Caco-2 (cell line): ENCODE measurements around the gene ARG2. TPM values are rescaled to one million over a fixed set of nuclear protein-coding genes. Genes with fewer than 3 reads are reported as not detected.
A peak's percentile ranks its signal among the peaks of the same experiment; 100 is the strongest.

Source experiments
- BruUV-seq: library from RNA; stranded (reverse); fragments of 400-500 nt; replicated peaks from 2 replicates; lab custom pipeline; 2021; lab: Mats Ljungman, UMichigan
- CTCF ChIA-PET: fragments of 300-600 bp; sonication (Branson Sonifier 250); formaldehyde crosslinking; loops from one replicate; lab custom pipeline; 2022; ENCODE audit warnings: antibody characterized with exemption; lab: Charles Lee
- POLR2A ChIA-PET: fragments of 300-600 bp; sonication (Branson Sonifier 250); formaldehyde crosslinking; loops from one replicate; lab custom pipeline; 2022; ENCODE audit warnings: antibody characterized with exemption; lab: Charles Lee
- DNase-seq, 2 experiments: peaks; one replicate each; pipeline versions ENCODE4 v3.0.0 to v3.0.0-alpha.2; 2020 to 2022
- H3K27me3 ChIP-seq: replicated peaks from 2 replicates; pipeline ENCODE4 v1.6.0; 2011; ENCODE audit warnings: low read length; ENCODE audit not compliant: control insufficient read depth, insufficient read depth
- H3K36me3 ChIP-seq: 2 replicates; pipeline ENCODE4 v1.5.1; 2011; ENCODE audit warnings: low read length; ENCODE audit not compliant: control insufficient read depth, insufficient read depth
- H3K4me1 ChIP-seq: fragments of 250-450 bp; sonication (Bioruptor Pico); 2 replicates; pipeline ENCODE4 v1.5.1; 2020; ENCODE audit warnings: mild to moderate bottlenecking
- H3K4me3 ChIP-seq: 2 replicates; pipeline ENCODE4 v1.5.1; 2011; ENCODE audit warnings: low read depth, mild to moderate bottlenecking, control low read depth, low read length
- H3K9me3 ChIP-seq: fragments of 250-450 bp; sonication (Bioruptor Pico); 2 replicates; pipeline ENCODE4 v1.5.1; 2020; ENCODE audit warnings: mild to moderate bottlenecking, moderate library complexity
- H3K27ac Mint-ChIP-seq: one replicate; pipeline ENCODE4 v1.8.0; 2022; ENCODE audit warnings: mixed read lengths; ENCODE audit not compliant: unreplicated experiment
- H3K27me3 Mint-ChIP-seq: one replicate; pipeline ENCODE4 v1.8.0; 2022; ENCODE audit warnings: mixed read lengths; ENCODE audit not compliant: insufficient read depth, unreplicated experiment
- H3K36me3 Mint-ChIP-seq: one replicate; pipeline ENCODE4 v1.8.0; 2022; ENCODE audit warnings: mild to moderate bottlenecking, mixed read lengths; ENCODE audit not compliant: insufficient read depth, unreplicated experiment
- H3K4me1 Mint-ChIP-seq: one replicate; pipeline ENCODE4 v1.8.0; 2022; ENCODE audit warnings: low read depth, mixed read lengths; ENCODE audit not compliant: unreplicated experiment
- H3K4me3 Mint-ChIP-seq: one replicate; pipeline ENCODE4 v1.8.0; 2022; ENCODE audit warnings: mild to moderate bottlenecking, moderate library complexity, mixed read lengths; ENCODE audit not compliant: unreplicated experiment
- H3K9me3 Mint-ChIP-seq: one replicate; pipeline ENCODE4 v1.8.0; 2022; ENCODE audit warnings: mixed read lengths; ENCODE audit not compliant: unreplicated experiment
- CTCF ChIP-seq, 2 experiments: fragments of 200-600 bp in 1 of 2; IDR thresholded peaks; 1 replicate in 1 of 2; 2 replicates in 1 of 2; pipeline versions ENCODE4 v1.5.1 to v1.8.0; 2011 to 2022; ENCODE audit warnings: antibody characterized with exemption in 1 of 2, control low read depth in 1 of 2, inconsistent platforms in 1 of 2, low read depth in 1 of 2, low read length in 1 of 2, mild to moderate bottlenecking in 1 of 2, moderate library complexity in 1 of 2; ENCODE audit not compliant: insufficient read depth in 1 of 2, severe bottlenecking in 1 of 2, unreplicated experiment in 1 of 2
- intact Hi-C: fragments of 100-400 bp; cut with micrococcal nuclease; formaldehyde crosslinking; loops from one replicate; pipeline ENCODE4 v1.10.0; 2022; ENCODE audit not compliant: unreplicated experiment
- total RNA-seq: library from RNA; stranded (reverse); gene quantifications from 2 replicates; pipeline ENCODE4 v1.2.3, GENCODE V29; 2022

Gene ARG2
- total RNA-seq, 1 experiment from 2014 or later = 22.6 TPM

- no peaks in the 10 kb centered on the region for H3K4me1 Mint-ChIP-seq
- intact Hi-C loops = loop anchor here (1.0 to 5.0 kb wide), 5 partner anchors 16 to 183 kb away; partner anchors contain the start of genes ARG2 and PIGH
- H3K4me1 ChIP-seq = peaks cover 13% of the 10 kb centered on the region
- H3K4me3 Mint-ChIP-seq = no peak overlapping the region
- no peaks in the 10 kb centered on the region for H3K9me3 Mint-ChIP-seq
- peaks cover 20% of the 10 kb centered on the region for H3K36me3 Mint-ChIP-seq
- no TSS peak for BruUV-seq
- H3K27me3 ChIP-seq = no peaks in the 10 kb centered on the region
- no peak overlapping the region for H3K27ac Mint-ChIP-seq
- DNase-seq = peak; percentile 62 to 73
- H3K4me3 ChIP-seq = no peak overlapping the region
- H3K27me3 Mint-ChIP-seq = no peaks in the 10 kb centered on the region
- POLR2A ChIA-PET = interaction anchor here (1.2 kb wide), 1 partner anchor 16 kb away, joined by 3 read pairs; the partner anchor contains the start of gene PIGH
- H3K36me3 ChIP-seq = peaks cover 2% of the 10 kb centered on the region
- TF ChIP-seq CTCF (IDR thresholded peaks at IDR 0.05; ENCODE audit: insufficient read depth in 1 of 2, low read depth in 1 of 2, low read length in 1 of 2, severe bottlenecking in 1 of 2, unreplicated experiment in 1 of 2) = peak; percentile 78 to 82
- H3K9me3 ChIP-seq = no peaks in the 10 kb centered on the region
- CTCF ChIA-PET = interaction anchor here (0.7 to 2.3 kb wide), 8 partner anchors 13 to 120 kb away, joined by 3 to 30 read pairs (median 8); partner anchors contain the start of genes PIGH and RDH11
These were observed 35.7 kb upstream of the ARG2 start for GRCh38 chr14:67583711-67584644.

- ChIA-PET CTCF (interaction anchor here (1.6 to 2.3 kb wide), 4 partner anchors 14 to 119 kb away, joined by 9 to 30 read pairs (median 11); partner anchors contain the start of gene PIGH), POLR2A (interaction anchor here (1.2 kb wide), 1 partner anchor 15 kb away, joined by 3 read pairs; the partner anchor contains the start of gene PIGH)
These were observed 34.7 kb upstream of the ARG2 start for GRCh38 chr14:67584978-67585377.

More at GRCh38 chr14:67584978-67585377, 34.7 kb upstream of the ARG2 start:
- Histone ChIP-seq H3K27me3 (no peaks in the 10 kb centered on the region), H3K4me3 (no peak overlapping the region), H3K36me3 (peaks cover 2% of the 10 kb centered on the region; the same call in 1 of the 2 replicates), H3K9me3 (no peaks in the 10 kb centered on the region), H3K4me1 (peaks cover 13% of the 10 kb centered on the region)
- H3K4me3 Mint-ChIP-seq = no peak overlapping the region
- H3K4me1 Mint-ChIP-seq = no peaks in the 10 kb centered on the region
- no peak for DNase-seq
- H3K27me3 Mint-ChIP-seq = no peaks in the 10 kb centered on the region
- no peaks in the 10 kb centered on the region for H3K9me3 Mint-ChIP-seq
- H3K27ac Mint-ChIP-seq = no peak overlapping the region
- peaks cover 24% of the 10 kb centered on the region for H3K36me3 Mint-ChIP-seq
- intact Hi-C loops = loop anchor here (1.0 to 5.0 kb wide), 5 partner anchors 15 to 182 kb away; partner anchors contain the start of genes ARG2 and PIGH
- no TSS peak for BruUV-seq
- no peak for TF ChIP-seq CTCF (IDR thresholded peaks at IDR 0.05; ENCODE audit: insufficient read depth in 1 of 2, low read depth in 1 of 2, low read length in 1 of 2, severe bottlenecking in 1 of 2, unreplicated experiment in 1 of 2)
